HG02938 (cell line): Measurements from ENCODE around the gene GPC6.
"Not testable (repeated sequence)": the region's sequence is repeated elsewhere in the genome, so short reads cannot be mapped to it uniquely, and the experiment has no call there.

ENCODE experiments used
- ATAC-seq: cut with Tn5 transposase; IDR thresholded peaks from one replicate; pipeline ENCODE4 v1.9.1; 2021; ENCODE audit warnings: mild to moderate bottlenecking, moderate library complexity; ENCODE audit not compliant: unreplicated experiment

Gene GPC6

GRCh38 chr13:94328381-94329041, 1101.9 kb downstream of the GPC6 start:
- no peak for ATAC-seq

GRCh38 chr13:94329277-94329676, 1102.7 kb downstream of the GPC6 start:
- no peak for ATAC-seq

DNA sequence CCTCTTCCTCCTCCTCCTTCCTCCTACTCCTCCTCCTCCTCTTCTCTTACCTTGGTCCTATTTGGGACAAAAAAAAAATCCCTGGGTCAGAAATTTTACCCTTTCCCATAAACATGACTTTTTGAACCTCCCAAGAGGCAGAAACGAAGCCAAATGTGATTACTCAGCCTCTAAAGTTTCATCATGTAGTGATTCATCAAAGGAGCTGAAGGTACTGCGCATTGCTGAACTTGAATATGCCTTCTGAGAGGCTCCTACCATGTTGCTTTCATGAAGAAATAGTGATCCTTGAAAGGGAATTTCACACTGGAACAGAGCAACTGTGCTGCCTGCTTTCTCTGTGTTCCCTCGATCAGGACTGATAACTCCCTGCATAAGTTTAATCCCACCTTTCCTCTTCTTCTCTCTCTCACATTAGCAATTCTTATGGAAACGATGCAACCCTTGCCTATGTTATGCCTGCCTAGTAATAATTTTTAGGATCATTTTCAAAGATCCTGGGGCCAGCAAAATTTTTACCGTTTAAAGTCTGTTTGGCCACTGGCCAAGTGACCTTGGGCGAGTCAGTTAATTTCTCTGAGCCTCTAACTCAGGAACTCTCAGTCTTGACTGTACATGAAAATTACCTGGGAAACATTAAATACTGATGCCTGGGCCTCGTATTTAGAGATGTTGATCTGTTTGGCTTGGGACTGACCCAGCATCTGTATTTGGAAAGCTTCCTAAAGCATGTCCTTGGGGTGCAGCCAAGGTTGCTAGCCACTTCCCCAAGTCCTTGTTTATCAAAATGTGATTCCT, 1103.3 kb downstream of the GPC6 start:
- no peak for ATAC-seq

- ATAC-seq = no peak
Observed at GRCh38 chr13:94330552-94331071, 1104.0 kb downstream of the GPC6 start.

- no peak for ATAC-seq
Observed at GRCh38 chr13:94331281-94331680, 1104.7 kb downstream of the GPC6 start.

DNA sequence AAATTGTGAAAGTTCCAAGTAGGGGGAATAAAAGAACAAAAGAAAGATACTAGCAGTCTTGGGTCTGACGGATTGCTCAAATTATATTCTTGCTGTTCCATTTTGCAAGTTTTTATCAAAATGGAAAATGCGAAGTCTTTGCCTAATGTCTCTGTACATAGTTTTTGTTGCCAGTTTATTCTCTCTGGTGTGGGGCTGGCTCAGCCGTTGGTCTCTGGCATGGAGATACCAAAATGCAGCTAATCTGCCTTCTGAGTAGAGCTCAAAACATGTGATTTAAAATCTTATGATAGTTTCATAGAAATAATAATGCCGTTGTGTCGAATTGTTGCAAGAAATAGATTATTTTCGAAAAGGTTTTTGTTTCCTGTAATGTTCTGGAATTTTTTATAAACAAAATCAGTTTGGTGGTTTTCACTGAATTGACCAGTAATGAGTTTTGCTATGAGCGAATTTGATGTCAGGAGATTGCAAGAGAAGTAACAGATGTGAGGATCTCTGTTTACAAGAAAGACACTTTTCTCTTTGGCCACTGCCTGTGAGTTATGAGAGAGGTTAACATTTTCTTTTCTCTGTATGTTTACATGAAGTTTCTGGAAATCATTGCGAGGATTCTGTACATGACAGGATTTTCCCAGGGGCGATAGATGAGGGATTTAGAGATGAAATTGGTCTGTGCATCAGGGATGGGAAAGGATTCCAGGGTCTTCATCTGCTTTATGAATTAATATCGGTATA, 1105.9 kb downstream of the GPC6 start:
- ATAC-seq = no peak

DNA sequence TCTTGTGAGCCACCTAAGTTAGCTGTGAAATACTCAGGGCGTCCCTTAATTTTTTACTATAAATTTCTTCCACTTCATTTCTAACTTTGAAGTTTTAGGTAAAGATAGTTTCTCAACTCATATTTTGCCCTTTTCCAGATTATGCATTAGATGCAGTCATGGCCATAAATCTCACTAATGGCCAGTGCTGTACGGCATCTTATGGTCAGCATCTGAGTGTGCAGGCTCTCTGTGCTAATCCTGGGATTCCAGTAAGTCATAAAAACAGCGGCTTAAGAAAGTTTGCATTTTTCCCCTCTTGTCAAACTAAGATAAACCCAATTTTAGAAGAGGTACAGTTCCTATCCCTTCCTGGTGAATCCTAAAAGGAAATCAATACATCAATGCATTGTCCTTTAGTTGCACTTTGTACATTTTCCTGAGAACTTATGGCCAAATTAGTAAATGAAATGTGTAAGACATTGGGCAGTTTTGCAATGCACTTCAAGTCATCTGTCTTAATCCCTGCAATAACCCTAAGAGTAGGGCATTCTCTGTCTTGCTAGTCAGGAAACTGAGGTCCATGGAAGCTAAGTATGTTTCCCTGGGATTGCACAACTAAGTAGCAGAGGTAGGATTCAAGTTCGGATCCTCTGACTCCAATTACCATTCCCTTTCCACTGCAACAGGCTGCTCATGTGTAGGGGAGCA, 1106.7 kb downstream of the GPC6 start:
- ATAC-seq = no peak

- no peak for ATAC-seq
Observed at GRCh38 chr13:94335761-94336526, 1109.3 kb downstream of the GPC6 start.

DNA sequence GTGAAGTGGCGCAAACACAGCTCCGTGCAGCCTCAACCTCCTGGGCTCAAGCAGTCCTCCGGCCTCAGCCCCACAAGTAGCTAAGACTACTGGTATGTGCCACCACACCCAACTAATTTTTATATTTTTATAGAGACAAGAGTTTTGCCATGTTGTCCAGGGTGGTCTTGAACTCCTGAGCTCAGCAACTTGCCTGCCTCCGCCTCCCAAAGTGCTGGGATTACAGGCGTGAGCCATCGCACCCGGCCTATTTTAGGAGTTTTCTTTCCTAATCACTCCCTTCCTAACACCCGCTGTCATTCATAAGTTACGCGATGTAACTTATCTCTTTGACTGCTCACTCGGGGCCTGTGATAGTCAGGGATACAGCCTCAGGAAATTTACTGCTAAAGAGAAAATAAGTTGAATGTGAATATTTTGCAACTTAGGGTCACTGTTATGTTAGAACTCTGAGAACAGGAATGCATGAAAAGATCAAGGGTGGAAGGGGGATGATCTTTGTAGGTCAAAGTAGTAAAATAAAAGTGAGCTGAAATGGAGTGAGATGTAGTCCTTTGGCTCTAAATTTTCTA, 1112.6 kb downstream of the GPC6 start:
- ATAC-seq = no peak

- no peak for ATAC-seq
Observed at GRCh38 chr13:94342436-94343242, 1116.0 kb downstream of the GPC6 start.

DNA sequence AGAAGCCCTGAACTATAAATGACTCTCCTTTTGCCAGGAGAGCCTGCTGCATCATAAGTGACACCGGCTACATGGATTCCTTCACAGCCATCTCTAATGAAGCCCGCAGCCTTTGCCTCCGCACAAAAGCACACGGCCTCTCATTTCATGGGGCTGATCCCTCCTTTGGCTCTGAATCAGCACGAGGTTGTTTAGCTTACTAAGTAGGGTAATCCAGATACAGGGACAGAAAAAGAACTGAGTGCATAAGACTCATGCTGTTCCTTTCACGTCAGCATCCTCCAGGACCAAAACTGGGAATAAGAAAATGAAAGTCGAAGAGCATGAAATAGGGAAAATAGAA, 1116.6 kb downstream of the GPC6 start:
- no peak for ATAC-seq

DNA sequence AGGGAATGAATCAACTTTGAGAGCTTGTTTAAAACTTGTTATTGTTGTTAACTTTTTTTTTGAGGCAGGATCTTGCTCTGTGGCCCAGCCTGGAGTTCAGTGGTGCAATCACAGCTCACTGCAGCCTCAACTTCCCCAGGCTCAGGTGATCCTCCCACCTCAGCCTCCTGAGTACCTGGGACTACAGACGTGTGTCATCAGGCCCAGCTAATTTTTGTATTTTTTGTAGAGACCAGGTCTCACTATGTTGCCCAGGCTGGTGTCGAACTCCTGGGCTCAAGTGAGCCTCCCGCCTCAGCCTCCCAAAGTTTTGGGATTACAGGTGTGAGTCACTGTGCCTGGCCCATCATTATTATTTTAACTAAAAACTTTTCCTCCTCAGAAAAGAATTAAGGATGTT, 1117.1 kb downstream of the GPC6 start:
- ATAC-seq = not testable (repeated sequence)

GRCh38 chr13:94344126-94344818, 1117.7 kb downstream of the GPC6 start:
- no peak for ATAC-seq

GRCh38 chr13:94345374-94346195, 1119.0 kb downstream of the GPC6 start:
- no peak for ATAC-seq

DNA sequence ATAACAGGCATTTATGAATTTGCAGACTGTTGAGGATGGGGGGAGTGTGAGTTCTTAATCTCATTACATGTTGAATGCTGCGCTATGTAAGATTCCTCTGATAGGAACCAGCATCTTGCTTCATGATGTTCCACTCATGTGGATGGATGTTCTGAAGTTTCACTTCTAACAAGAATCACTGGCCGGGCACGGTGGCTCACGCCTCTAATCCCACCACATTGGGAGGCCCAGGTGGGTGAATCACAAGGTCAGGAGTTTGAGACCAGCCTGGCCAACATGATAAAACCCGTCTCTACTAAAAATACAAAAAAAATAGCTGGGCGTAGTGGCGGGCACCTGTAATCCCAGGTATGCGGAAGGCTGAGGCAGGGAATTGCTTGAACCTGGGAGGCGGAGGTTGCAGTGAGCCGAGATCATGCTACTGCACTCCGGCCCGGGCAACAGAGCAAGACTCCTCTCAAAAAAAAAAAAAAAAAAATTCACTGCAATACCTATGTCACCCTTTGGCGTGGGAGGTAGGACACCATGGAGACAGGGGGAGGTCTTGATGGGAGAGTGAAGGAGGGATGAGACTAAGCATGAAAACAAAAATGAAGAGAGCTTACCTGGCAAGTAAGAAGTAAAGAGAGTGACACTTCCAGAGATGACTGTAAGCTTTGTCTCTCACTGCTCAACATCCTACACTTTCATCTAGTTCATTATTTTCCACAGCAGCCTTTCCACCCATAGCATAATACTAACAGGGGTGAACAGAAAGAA, 1119.8 kb downstream of the GPC6 start:
- no peak for ATAC-seq

DNA sequence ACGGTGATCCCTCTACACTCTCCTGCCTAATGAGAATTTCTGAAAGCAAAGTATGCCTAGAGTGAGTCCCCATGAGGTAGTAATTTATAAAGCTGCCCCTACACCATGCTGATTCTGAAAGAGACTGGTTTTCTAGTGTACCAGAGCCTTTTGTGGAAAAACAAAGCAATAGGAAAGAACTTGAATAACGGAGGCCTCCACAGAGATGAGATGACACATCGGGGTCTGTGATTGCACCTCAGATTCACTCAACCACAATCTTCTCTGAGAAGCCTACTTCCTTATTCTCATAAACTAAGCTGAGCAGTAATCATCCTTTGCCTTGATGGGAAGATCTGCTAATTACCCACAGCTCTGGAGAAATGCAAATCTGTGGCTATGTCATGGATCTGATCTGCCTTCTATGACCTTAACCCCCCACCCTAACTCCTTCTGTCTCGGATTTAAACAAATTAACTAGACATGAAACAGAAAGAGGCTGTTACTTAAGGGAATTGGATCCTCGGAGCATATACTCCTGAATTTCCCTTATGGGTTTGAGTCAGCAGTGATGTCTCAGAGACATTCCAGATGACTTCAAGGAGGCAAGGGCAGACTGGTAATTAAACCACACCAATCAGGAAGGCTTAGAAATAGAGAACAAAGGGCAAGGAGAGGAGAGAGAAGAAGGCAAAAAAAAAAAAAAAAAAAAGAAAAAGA, 1124.8 kb downstream of the GPC6 start:
- no peak for ATAC-seq
